Chondrocyte (in vitro differentiated cells): Measurements from ENCODE around the gene LPCAT1. TPM values are rescaled to one million over a fixed set of nuclear protein-coding genes. Genes with fewer than 3 reads are reported as not detected.

ENCODE experiments used
- DNase-seq: peaks from one replicate; pipeline ENCODE4 v3.0.0; 2021; ENCODE audit warnings: mixed read lengths, low spot score
- H3K27ac Mint-ChIP-seq: one replicate; pipeline ENCODE4 v1.8.0; 2021; ENCODE audit warnings: mild to moderate bottlenecking, moderate library complexity, mixed read lengths; ENCODE audit not compliant: unreplicated experiment
- H3K27me3 Mint-ChIP-seq: 2 replicates; pipeline ENCODE4 v1.8.0; 2021; ENCODE audit warnings: low read depth, mixed read lengths
- H3K36me3 Mint-ChIP-seq: 2 replicates; pipeline ENCODE4 v1.8.0; 2021; ENCODE audit warnings: low read depth, mixed read lengths
- H3K4me1 Mint-ChIP-seq: 2 replicates; pipeline ENCODE4 v1.8.0; 2021; ENCODE audit warnings: low read depth, mild to moderate bottlenecking, mixed read lengths
- H3K4me3 Mint-ChIP-seq: one replicate; pipeline ENCODE4 v1.8.0; 2021; ENCODE audit warnings: mild to moderate bottlenecking, moderate library complexity, mixed read lengths; ENCODE audit not compliant: unreplicated experiment
- H3K9me3 Mint-ChIP-seq: 2 replicates; pipeline ENCODE4 v1.8.0; 2021; ENCODE audit warnings: low read depth, mixed read lengths
- total RNA-seq: library from RNA; stranded (reverse); gene quantifications from 3 replicates; pipeline ENCODE4 v1.2.1, GENCODE V29; 2021
- TF ChIP-seq, protein P1 (sequence below): fragments of 200-600 bp; sonication (generic); IDR thresholded peaks from 2 replicates; pipeline ENCODE4 v1.5.0; 2021; ENCODE audit warnings: antibody characterized with exemption, mild to moderate bottlenecking, moderate library complexity

The LPCAT1 gene
- total RNA-seq, 1 donor from 2014 or later: 49.4 TPM

DNA sequence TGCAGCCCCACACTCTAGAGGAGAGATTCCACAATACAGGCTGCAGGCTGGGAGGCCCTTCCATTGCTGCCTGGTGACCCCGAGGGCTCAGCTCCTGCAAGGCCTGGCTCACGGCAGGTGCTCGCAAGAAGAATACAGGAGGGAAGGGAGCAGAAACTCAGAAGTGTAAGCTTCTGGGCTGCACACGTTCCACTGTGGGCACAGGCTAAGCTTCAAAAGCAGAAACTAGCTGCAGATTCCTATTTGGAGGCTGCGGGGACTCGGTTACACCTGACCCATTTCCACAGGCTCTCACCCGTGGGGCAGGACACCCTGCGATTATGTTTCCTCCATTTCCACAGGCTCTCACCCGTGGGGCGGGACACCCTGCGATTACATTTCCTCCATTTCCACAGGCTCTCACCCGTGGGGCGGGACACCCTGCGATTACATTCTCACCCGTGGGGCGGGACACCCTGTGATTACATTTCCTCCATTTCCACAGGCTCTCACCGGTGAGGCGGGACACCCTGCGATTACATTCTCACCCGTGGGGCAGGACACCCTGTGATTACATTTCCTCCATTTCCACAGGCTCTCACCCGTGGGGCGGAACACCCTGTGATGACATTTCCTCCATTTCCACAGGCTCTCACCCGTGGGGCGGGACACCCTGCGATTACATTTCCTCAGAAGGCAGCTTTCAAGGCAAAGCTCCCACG, 10.3 kb downstream of the LPCAT1 start:
- peaks cover 4% of the 10 kb centered on the region for H3K4me1 Mint-ChIP-seq
- no peak overlapping the region for H3K27ac Mint-ChIP-seq
- H3K4me3 Mint-ChIP-seq: no peak overlapping the region

DNA sequence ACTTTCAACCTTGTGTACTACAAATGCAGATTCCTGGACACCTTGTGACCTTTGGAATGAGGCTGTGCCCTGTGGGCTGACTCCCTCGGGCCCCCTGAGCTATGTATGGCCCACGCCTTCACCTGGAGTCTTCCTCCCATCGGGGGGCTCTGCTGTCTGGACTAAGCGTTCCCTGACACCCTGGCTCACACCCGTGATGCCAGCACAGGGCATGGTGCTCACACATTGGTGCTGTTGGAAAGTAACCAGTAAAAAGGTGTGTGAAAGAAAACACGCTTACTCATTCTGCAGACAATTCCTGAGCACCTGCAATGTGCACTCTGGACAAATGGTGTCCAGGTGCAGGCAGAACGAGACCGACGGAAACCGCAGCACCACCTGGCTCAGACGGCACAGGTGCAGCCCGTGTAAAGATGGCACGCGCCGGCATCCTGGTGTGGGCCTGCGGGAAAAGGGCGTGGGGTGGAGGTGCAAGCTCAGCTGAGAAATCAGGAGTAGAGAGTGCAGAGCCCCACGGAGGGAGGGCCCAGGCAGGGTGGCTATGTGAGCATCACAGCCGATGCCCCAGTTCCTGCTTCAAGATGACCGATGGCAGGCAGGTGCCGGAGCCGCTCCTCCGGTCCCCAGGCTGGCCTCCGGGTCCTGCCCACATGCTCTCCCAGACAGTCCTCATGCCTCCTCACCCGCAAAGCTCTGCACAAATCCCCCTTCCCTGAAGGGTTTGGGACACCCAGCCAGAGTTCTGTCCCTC, 11.0 kb downstream of the LPCAT1 start:
- TF ChIP-seq, protein P1, sequence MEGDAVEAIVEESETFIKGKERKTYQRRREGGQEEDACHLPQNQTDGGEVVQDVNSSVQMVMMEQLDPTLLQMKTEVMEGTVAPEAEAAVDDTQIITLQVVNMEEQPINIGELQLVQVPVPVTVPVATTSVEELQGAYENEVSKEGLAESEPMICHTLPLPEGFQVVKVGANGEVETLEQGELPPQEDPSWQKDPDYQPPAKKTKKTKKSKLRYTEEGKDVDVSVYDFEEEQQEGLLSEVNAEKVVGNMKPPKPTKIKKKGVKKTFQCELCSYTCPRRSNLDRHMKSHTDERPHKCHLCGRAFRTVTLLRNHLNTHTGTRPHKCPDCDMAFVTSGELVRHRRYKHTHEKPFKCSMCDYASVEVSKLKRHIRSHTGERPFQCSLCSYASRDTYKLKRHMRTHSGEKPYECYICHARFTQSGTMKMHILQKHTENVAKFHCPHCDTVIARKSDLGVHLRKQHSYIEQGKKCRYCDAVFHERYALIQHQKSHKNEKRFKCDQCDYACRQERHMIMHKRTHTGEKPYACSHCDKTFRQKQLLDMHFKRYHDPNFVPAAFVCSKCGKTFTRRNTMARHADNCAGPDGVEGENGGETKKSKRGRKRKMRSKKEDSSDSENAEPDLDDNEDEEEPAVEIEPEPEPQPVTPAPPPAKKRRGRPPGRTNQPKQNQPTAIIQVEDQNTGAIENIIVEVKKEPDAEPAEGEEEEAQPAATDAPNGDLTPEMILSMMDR: no peak
- Mint-ChIP-seq H3K4me3 (no peak overlapping the region), H3K27ac (no peak overlapping the region), H3K4me1 (peaks cover 4% of the 10 kb centered on the region), H3K27me3 (no peaks in the 10 kb centered on the region), H3K9me3 (no peaks in the 10 kb centered on the region), H3K36me3 (peaks cover 13% of the 10 kb centered on the region)
- peak; percentile 88 for DNase-seq

More for the DNA sequence above, 10.3 kb downstream of the LPCAT1 start:
- no peaks in the 10 kb centered on the region for H3K27me3 Mint-ChIP-seq
- H3K36me3 Mint-ChIP-seq: peaks cover 14% of the 10 kb centered on the region
- no peaks in the 10 kb centered on the region for H3K9me3 Mint-ChIP-seq
- peak; percentile 42 for DNase-seq
- TF ChIP-seq, protein P1: no peak

DNA sequence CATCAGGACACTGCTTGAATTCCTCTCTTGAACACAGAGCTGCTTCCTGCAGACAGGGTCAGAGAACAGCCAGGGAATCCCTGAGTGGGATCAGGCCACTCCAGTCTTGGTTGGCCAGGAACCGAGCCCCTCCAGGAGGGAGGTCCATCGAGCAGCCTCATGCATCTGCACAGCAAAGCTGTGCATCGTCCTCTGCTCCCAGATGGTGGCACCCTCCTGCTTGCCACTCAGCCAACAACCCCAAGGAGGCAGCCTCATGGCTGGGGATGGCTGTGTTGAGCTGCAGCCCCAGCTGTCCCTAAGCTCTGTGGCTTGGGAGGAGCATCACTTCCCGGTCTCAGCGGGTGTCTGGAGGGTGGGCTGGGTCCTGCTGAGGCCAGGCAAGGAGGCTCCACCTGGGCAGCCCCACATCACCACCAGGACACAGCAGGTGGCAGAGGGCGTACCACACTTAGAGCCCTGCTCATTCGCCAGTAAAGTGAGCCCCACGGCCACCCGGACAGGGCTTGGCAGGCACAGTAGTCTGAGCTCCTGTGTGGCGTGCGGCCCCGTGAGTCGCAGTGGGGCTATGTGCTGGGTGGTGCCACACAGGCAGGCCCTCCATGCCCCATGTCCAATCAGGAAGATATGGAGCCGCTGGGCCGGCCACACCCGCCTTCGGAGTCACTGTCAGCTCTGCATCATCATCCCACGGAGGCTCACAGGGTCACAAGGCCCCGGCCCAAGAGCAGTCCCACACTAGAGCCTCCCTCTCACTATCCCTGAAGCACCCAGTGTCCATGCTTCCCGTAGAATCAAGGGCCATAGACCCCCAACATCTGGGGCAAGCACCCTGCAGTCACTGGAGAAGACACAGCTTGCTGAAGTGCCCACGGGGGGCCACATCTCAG, 11.9 kb downstream of the LPCAT1 start:
- no peak overlapping the region for H3K27ac Mint-ChIP-seq
- peak; percentile 92 for DNase-seq
- no peaks in the 10 kb centered on the region for H3K27me3 Mint-ChIP-seq
- TF ChIP-seq, protein P1: peak; percentile 57
- H3K9me3 Mint-ChIP-seq: no peaks in the 10 kb centered on the region
- peaks cover 10% of the 10 kb centered on the region for H3K36me3 Mint-ChIP-seq
- peaks cover under 1% of the 10 kb centered on the region for H3K4me1 Mint-ChIP-seq
- H3K4me3 Mint-ChIP-seq: no peak overlapping the region

DNA sequence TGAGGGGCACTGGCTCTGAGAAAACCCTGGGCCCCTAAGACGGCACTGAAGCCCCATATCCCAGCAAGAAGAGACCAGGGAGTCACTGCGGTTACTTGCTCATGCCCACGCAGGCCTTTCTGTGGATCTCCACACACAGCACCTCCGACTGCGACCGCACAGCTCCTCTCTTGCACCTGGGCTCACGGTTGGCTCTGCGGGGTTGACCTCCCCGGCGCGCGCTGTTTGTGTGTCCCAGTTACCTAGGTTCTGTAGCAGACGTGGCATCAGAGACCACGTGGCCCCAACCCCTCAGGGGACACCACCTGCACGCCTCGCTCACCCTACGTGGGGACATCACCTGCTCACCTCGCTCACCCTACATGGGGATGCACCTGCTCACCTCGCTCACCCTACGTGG, 12.7 kb downstream of the LPCAT1 start:
- Mint-ChIP-seq H3K4me1 (no peaks in the 10 kb centered on the region), H3K4me3 (no peak overlapping the region), H3K27me3 (no peaks in the 10 kb centered on the region), H3K36me3 (peaks cover 10% of the 10 kb centered on the region), H3K27ac (no peak overlapping the region), H3K9me3 (no peaks in the 10 kb centered on the region)
- DNase-seq: peak; percentile 88
- TF ChIP-seq, protein P1: no peak

DNA sequence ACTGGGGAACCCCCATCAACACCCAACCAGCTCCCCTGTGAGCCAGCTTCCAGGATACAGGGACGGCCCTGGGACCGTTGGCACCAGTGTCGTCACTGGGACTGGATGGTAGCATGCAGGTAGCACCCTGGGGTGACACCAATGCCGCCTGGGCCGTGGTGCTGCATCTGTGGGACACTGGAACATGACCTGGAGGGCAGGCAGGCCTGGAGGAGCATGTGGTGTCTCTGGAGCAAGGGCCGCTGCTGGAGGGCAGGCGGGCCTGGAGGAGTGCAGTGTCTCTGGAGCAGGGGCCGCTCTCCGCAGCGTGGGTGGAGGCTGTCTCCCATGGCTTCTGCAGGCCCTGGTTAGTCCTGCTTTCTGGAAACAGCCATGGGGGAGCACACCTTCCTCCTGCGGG, 13.1 kb downstream of the LPCAT1 start:
- TF ChIP-seq, protein P1: no peak
- H3K9me3 Mint-ChIP-seq: no peaks in the 10 kb centered on the region
- peaks cover 10% of the 10 kb centered on the region for H3K36me3 Mint-ChIP-seq
- H3K27ac Mint-ChIP-seq: no peak overlapping the region
- peak; percentile 93 for DNase-seq
- H3K27me3 Mint-ChIP-seq: no peaks in the 10 kb centered on the region
- no peak overlapping the region for H3K4me3 Mint-ChIP-seq
- H3K4me1 Mint-ChIP-seq: no peaks in the 10 kb centered on the region
